WTC11 (cell line): ENCODE measurements around the gene YTHDF1. TPM values are rescaled to one million over a fixed set of nuclear protein-coding genes. Genes with fewer than 3 reads are reported as not detected.
"Not testable (repeated sequence)": the region's sequence is repeated elsewhere in the genome, so short reads cannot be mapped to it uniquely, and the experiment has no call there.

Experiments
- ATAC-seq: fragments of 200-7000 bp; cut with Tn5 transposase; 2 replicates; pipeline ENCODE4 v1.10.0; 2021; ENCODE audit warnings: mild to moderate bottlenecking, moderate library complexity
- CTCF ChIA-PET: fragments of 300-600 bp; sonication (Branson Sonifier 250); formaldehyde crosslinking; loops from one replicate; lab custom pipeline; 2021; ENCODE audit warnings: antibody characterized with exemption; lab: Charles Lee
- POLR2A ChIA-PET: fragments of 350-600 bp; sonication (Branson Sonifier 250); formaldehyde crosslinking; loops from one replicate; lab custom pipeline; 2021; ENCODE audit warnings: antibody characterized with exemption; lab: Charles Lee
- DNase-seq: peaks from one replicate; pipeline ENCODE4 v3.0.0; 2021; ENCODE audit warnings: low spot score
- H3K27ac Mint-ChIP-seq: 2 replicates; pipeline ENCODE4 v1.8.0; 2021; ENCODE audit warnings: mixed read lengths
- H3K27me3 Mint-ChIP-seq: 2 replicates; pipeline ENCODE4 v1.8.0; 2021; ENCODE audit warnings: low read depth, mild to moderate bottlenecking, moderate library complexity, mixed read lengths
- H3K36me3 Mint-ChIP-seq: 2 replicates; pipeline ENCODE4 v1.8.0; 2021; ENCODE audit warnings: mixed read lengths
- H3K4me1 Mint-ChIP-seq: 2 replicates; pipeline ENCODE4 v1.8.0; 2022; ENCODE audit warnings: mixed read lengths
- H3K4me3 Mint-ChIP-seq: 2 replicates; pipeline ENCODE4 v1.8.0; 2021; ENCODE audit warnings: mild to moderate bottlenecking, moderate library complexity, mixed read lengths
- H3K9me3 Mint-ChIP-seq: 2 replicates; pipeline ENCODE4 v1.8.0; 2021; ENCODE audit warnings: mixed read lengths
- ATF1 ChIP-seq: sonication (generic); formaldehyde crosslinking; IDR thresholded peaks from 2 replicates; pipeline ENCODE4 v1.8.1; 2023; ENCODE audit warnings: mild to moderate bottlenecking, moderate library complexity, missing genetic modification reagents
- ATF6 ChIP-seq: sonication (generic); formaldehyde crosslinking; IDR thresholded peaks from 2 replicates; pipeline ENCODE4 v1.8.1; 2023; ENCODE audit warnings: mild to moderate bottlenecking, missing genetic modification reagents
- E2F5 ChIP-seq: sonication (generic); formaldehyde crosslinking; IDR thresholded peaks from 2 replicates; pipeline ENCODE4 v1.8.1; 2022; ENCODE audit warnings: mild to moderate bottlenecking, moderate library complexity, missing genetic modification reagents
- FOXK1 ChIP-seq: sonication (generic); formaldehyde crosslinking; IDR thresholded peaks from 2 replicates; pipeline ENCODE4 v1.8.0; 2022; ENCODE audit warnings: mild to moderate bottlenecking, moderate library complexity, missing genetic modification reagents
- GRHL2 ChIP-seq: fragments of 250-450 bp; sonication (Bioruptor Pico); IDR thresholded peaks from 2 replicates; pipeline ENCODE4 v1.8.0; 2022; ENCODE audit warnings: mild to moderate bottlenecking, moderate library complexity; ENCODE audit not compliant: insufficient replicate concordance, severe bottlenecking
- JUN ChIP-seq: sonication (generic); formaldehyde crosslinking; IDR thresholded peaks from 2 replicates; pipeline ENCODE4 v1.8.0; 2023; ENCODE audit warnings: mild to moderate bottlenecking, missing genetic modification reagents
- MXD4 ChIP-seq: fragments of 250-450 bp; sonication (Bioruptor Pico); IDR thresholded peaks from 2 replicates; pipeline ENCODE4 v1.8.0; 2021; ENCODE audit warnings: mild to moderate bottlenecking, moderate library complexity, borderline replicate concordance
- MYBL2 ChIP-seq: sonication (generic); formaldehyde crosslinking; IDR thresholded peaks from 2 replicates; pipeline ENCODE4 v1.8.1; 2023; ENCODE audit warnings: mild to moderate bottlenecking, moderate library complexity, missing genetic modification reagents
- OVOL2 ChIP-seq: fragments of 250-450 bp; sonication (Bioruptor Pico); IDR thresholded peaks from 2 replicates; pipeline ENCODE4 v1.9.0; 2021; ENCODE audit warnings: mild to moderate bottlenecking, borderline replicate concordance
- PRDM15 ChIP-seq: sonication (generic); formaldehyde crosslinking; IDR thresholded peaks from 2 replicates; pipeline ENCODE4 v1.8.0; 2022; ENCODE audit warnings: missing genetic modification reagents
- SOX15 ChIP-seq: fragments of 250-450 bp; sonication (Bioruptor Pico); IDR thresholded peaks from 2 replicates; pipeline ENCODE4 v1.9.0; 2021; ENCODE audit warnings: mild to moderate bottlenecking
- SP1 ChIP-seq: sonication (generic); formaldehyde crosslinking; conservative IDR thresholded peaks from 2 replicates; pipeline ENCODE4 v1.8.1; 2022; ENCODE audit warnings: missing genetic modification reagents
- TP53 ChIP-seq: sonication (generic); formaldehyde crosslinking; IDR thresholded peaks from 2 replicates; pipeline ENCODE4 v1.8.1; 2023; ENCODE audit warnings: mild to moderate bottlenecking, missing genetic modification reagents
- ZBTB21 ChIP-seq: sonication (generic); formaldehyde crosslinking; IDR thresholded peaks from 2 replicates; pipeline ENCODE4 v1.8.1; 2023; ENCODE audit warnings: mild to moderate bottlenecking, missing genetic modification reagents, borderline replicate concordance
- ZBTB43 ChIP-seq: sonication (generic); formaldehyde crosslinking; IDR thresholded peaks from 2 replicates; pipeline ENCODE4 v1.8.1; 2023; ENCODE audit warnings: mild to moderate bottlenecking, missing genetic modification reagents
- ZNF121 ChIP-seq: sonication (generic); formaldehyde crosslinking; IDR thresholded peaks from 2 replicates; pipeline ENCODE4 v1.8.0; 2023; ENCODE audit warnings: missing genetic modification reagents
- ZNF138 ChIP-seq: sonication (generic); formaldehyde crosslinking; conservative IDR thresholded peaks from 2 replicates; pipeline ENCODE4 v1.8.1; 2022; ENCODE audit warnings: mild to moderate bottlenecking, moderate library complexity, missing genetic modification reagents
- ZNF512 ChIP-seq: sonication (generic); formaldehyde crosslinking; IDR thresholded peaks from 2 replicates; pipeline ENCODE4 v1.8.1; 2022; ENCODE audit warnings: missing genetic modification reagents, borderline replicate concordance
- ZNF532 ChIP-seq: fragments of 250-450 bp; sonication (Bioruptor Pico); IDR thresholded peaks from 2 replicates; pipeline ENCODE4 v1.9.0; 2021; ENCODE audit warnings: mild to moderate bottlenecking, borderline replicate concordance
- total RNA-seq: library from RNA; stranded (reverse); gene quantifications from 3 replicates; pipeline ENCODE4 v1.2.3, GENCODE V29; 2021
- TF ChIP-seq, protein P1 (sequence below): sonication (generic); formaldehyde crosslinking; IDR thresholded peaks from 2 replicates; pipeline ENCODE4 v1.8.0; 2022; ENCODE audit warnings: mild to moderate bottlenecking, missing genetic modification reagents

Gene YTHDF1
- total RNA-seq, 1 experiment from 2014 or later = 61.3 TPM

DNA sequence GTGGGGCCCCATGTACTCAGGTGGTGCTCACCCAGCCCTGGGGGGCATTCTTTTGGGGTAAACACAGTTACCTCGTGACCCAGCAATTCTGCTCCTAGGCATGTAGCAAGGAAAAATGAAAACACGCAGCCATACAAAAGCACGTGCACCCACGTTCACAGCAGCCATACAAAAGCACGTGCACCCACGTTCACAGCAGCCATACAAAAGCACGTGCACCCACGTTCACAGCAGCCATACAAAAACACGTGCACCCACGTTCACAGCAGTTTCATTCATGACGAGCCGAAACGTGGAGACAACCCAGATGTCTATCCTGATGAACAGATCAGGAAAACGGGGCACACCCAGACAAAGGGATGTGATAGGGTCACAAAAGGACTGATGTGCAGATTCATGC lies 57.1 kb downstream of the YTHDF1 start:
- POLR2A ChIA-PET = no interaction called here

GRCh38 chr20:63158352-63158751 lies 57.6 kb downstream of the YTHDF1 start:
- Mint-ChIP-seq H3K4me1 (no peaks in the 10 kb centered on the region), H3K27ac (no peak overlapping the region), H3K4me3 (no peak overlapping the region), H3K27me3 (no peaks in the 10 kb centered on the region), H3K36me3 (no peaks in the 10 kb centered on the region), H3K9me3 (no peaks in the 10 kb centered on the region)
- no peak for ATAC-seq
- DNase-seq = no peak
- ChIA-PET CTCF (interaction anchor here (1.2 kb wide), 1 partner anchor 25 kb away, joined by 3 read pairs; no protein-coding TSS in a partner anchor), POLR2A (no interaction called here)
- TF ChIP-seq E2F5 (CRISPR knock-in tag) = no peak
- TF ChIP-seq GRHL2 (CRISPR knock-in tag) = no peak
- TF ChIP-seq ZBTB21 (CRISPR knock-in tag) = no peak
- no peak for TF ChIP-seq FOXK1
- no peak for TF ChIP-seq ZNF512 (CRISPR knock-in tag)
- no peak for TF ChIP-seq JUN (CRISPR knock-in tag)
- TF ChIP-seq PRDM15 (CRISPR knock-in tag) = no peak
- TF ChIP-seq OVOL2 (CRISPR knock-in tag) = no peak
- no peak for TF ChIP-seq ZNF121
- TF ChIP-seq SOX15 = no peak
- no peak for TF ChIP-seq MXD4 (CRISPR knock-in tag)
- TF ChIP-seq SP1 (CRISPR knock-in tag) = no peak
- no peak for TF ChIP-seq TP53 (CRISPR knock-in tag)
- no peak for TF ChIP-seq ATF6 (CRISPR knock-in tag)
- TF ChIP-seq ZNF532 (CRISPR knock-in tag) = no peak
- TF ChIP-seq ZBTB43 (CRISPR knock-in tag) = no peak
- no peak for TF ChIP-seq ATF1 (CRISPR knock-in tag)
- TF ChIP-seq MYBL2 (CRISPR knock-in tag) = no peak

More for the DNA sequence above, 57.1 kb downstream of the YTHDF1 start:
- Mint-ChIP-seq H3K9me3 (no peaks in the 10 kb centered on the region), H3K27ac (no peak overlapping the region), H3K36me3 (no peaks in the 10 kb centered on the region), H3K4me3 (no peak overlapping the region), H3K27me3 (no peaks in the 10 kb centered on the region), H3K4me1 (no peaks in the 10 kb centered on the region)
- TF ChIP-seq, protein P1, sequence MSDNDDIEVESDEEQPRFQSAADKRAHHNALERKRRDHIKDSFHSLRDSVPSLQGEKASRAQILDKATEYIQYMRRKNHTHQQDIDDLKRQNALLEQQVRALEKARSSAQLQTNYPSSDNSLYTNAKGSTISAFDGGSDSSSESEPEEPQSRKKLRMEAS (CRISPR knock-in tag) = no peak
- TF ChIP-seq ZNF138 = no peak
- CTCF ChIA-PET = no interaction called here
- DNase-seq = no peak
- no peak for ATAC-seq

DNA sequence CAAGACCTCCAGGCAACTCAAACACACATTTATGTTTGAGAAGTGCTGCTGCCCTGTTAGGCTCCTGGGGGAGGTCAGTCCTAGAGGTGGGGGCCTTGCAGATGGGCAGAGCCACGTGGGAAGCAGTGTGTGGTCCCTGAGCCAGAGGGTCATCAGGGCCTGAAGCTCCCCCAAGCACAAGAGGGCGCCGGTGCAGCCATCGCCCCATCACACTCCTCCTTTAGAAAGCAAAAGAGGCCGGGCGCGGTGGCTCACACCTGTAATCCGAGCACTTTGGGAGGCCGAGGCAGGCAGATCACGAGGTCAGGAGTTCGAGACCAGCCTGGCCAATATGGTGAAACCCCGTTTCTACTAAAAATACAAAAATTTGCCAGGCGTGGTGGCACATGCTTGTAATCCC lies 58.5 kb downstream of the YTHDF1 start:
- POLR2A ChIA-PET, H3K27ac Mint-ChIP-seq, H3K36me3 Mint-ChIP-seq, DNase-seq, H3K27me3 Mint-ChIP-seq, H3K4me3 Mint-ChIP-seq, H3K4me1 Mint-ChIP-seq, ATAC-seq, H3K9me3 Mint-ChIP-seq: not testable (repeated sequence)
- CTCF ChIA-PET = interaction anchor here (1.2 kb wide), 1 partner anchor 26 kb away, joined by 3 read pairs; no protein-coding TSS in a partner anchor
